HG03097 (cell line): Measurements from ENCODE around the gene OR10R2.
"Not testable (repeated sequence)": the region's sequence is repeated elsewhere in the genome, so short reads cannot be mapped to it uniquely, and the experiment has no call there.

ENCODE experiments used
- ATAC-seq: cut with Tn5 transposase; IDR thresholded peaks from one replicate; pipeline ENCODE4 v1.9.1; 2021; ENCODE audit not compliant: unreplicated experiment, low FRiP score

Gene OR10R2, protein sequence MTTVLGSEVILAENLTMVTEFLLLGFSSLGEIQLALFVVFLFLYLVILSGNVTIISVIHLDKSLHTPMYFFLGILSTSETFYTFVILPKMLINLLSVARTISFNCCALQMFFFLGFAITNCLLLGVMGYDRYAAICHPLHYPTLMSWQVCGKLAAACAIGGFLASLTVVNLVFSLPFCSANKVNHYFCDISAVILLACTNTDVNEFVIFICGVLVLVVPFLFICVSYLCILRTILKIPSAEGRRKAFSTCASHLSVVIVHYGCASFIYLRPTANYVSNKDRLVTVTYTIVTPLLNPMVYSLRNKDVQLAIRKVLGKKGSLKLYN

DNA sequence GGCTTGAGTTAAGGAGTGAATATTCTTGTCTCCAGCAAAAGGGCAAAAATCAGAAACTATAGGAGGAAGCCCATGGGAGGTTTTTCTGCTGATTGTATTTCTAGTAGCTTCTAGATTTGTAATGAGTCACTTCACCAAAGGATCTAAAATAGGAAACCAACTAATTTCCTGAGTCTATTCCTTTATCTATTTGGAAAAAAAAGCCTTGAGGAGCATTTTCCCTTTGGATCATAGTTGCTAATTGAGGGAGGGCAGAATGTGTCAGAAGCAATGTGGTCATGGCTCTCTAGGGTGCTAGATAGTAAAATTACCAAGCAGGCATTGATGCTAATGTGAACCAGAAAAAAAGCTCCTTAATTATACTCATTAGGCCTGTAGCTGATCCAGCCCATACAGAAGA is at the start of gene OR10R2:
OR10R2 (plus strand) TSS at position 301 of the 400 bp plus-strand sequence. CDS start 106 bp downstream, outside the sequence.
- no peak for ATAC-seq

DNA sequence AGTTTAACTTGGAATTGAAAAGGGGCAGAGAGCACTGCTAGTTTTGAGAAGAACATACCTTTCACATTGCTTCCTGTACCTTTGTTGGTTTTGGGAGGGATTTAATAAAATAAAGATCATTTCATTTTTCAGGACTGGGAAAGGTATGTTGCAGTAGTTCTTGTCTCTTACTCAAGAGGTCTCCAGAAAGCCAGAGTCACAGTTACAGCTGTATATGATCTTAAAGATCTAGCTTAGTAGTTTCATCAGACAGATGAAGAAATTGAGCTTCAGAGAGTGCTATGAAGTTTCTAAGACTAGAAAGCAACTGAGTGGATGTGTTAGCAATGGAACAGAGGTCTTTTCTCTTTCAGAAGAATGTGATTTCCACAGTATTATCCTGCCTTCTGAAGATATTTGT is 47.0 kb upstream of the OR10R2 start:
- ATAC-seq: no peak

DNA sequence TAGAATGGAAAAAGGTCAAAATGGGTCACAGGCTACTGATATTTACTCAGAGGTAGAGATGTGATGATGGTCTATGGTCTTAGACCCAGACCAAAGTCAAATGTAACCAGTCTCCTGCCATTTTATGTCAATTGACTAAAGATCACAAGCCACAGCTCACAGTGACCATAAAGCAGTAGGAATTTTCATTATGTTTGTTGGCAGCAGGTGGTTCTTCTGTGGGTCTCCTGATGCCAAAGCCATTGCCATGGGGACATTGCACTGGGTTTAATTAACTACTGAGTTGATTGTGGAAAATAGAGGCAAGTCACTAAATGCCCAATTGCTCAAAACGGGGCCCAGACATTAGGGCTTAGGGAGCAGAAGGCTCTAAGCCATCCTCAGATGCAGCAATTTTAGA is 45.9 kb upstream of the OR10R2 start, which contains the start of gene OR10K2:
OR10K2 (minus strand) TSS at position 101 of the 400 bp plus-strand sequence. CDS start 5,371 bp downstream, outside the sequence.
- no peak for ATAC-seq

DNA sequence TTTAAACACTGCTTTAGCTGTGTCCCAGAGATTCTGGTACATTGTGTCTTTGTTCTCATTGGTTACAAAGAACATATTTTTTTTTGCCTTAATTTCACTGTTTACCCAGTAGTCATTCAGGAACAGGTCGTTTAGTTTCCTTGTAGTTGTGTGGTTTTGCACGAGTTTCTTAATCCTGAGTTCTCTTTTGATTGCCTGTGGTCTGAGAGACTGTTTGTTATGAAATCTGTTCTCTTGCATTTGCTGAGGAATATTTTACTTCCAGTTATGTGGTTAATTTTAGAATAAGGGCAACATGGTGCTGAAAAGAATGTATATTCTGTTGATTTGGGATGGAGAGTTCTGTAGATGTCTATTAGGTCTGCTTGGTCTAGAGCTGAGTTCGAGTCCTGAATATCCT is 41.9 kb upstream of the OR10R2 start:
- ATAC-seq: not testable (repeated sequence)

DNA sequence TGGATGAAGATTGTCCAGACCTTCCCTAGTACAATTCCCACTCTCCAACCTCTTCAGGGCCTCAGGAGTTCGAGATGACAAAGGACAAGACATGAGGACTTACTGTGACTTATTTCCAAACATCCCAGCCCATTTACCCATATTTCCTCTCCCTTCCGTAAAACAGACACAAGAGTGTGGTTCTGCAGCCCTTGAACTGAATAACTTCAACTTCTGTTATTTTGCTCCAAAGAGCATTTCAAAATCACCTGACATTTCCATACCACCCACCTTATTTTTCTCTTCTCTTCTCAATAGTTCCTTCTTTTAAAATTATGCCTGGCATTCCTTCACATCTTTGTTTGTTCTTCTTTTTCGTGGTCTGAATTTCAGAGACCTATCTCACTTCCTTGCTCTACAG is 37.3 kb upstream of the OR10R2 start:
- no peak for ATAC-seq

DNA sequence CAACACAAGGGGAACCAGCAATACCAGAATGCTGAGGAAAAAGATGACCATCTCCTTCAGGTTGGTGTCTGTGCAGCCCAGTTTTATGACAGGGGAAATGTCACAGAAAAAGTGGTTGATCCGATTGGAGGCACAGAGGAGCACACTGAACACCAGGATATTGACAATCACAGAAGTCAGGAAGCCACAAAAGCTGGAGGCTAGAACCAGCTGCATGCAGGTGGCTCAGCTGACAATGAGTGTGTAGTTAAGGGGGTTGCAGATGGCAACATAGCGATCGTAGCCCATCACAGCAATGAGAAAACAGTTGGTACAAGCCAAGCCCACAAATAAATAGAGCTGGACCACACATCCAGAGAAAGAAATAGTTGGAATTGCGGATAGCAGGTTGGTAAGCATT is 26.6 kb upstream of the OR10R2 start:
- ATAC-seq: no peak

DNA sequence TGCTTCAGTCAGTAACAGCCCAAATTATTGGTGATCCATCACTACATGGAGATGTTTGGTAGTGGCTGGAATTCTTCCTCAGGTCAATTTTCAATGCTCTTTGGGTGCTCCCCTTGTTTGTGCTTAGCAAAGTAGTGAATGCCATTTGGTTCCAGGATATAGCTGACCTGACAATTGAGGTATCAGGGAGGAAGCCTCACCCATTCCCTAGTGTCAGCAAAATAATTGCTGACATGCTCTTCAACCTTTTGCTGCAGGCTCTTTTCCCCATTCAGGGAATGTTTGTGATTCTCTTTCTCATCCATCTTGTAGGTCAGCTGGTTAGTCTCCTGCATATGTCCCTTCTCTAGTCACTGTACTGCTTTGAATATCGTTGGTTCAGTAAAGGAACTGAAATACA is 17.5 kb upstream of the OR10R2 start:
- ATAC-seq: no peak

DNA sequence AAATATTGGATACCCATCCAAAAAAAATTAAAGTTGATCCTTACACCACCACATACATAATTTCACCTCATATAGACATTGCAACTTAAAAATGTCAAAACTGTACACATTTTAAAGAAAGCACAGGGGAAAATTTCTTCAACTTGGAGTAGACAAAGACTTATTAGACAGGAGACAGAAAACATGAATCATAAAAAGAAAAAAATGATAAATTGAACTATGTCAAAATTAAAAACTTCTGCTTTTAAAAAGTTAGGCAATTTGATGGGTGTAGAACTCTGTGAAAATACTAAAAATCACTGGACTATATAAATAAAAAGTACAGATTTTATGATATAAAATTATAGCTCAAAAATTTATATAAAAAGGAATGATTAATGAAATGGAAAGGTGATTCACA is 14.8 kb upstream of the OR10R2 start:
- no peak for ATAC-seq

DNA sequence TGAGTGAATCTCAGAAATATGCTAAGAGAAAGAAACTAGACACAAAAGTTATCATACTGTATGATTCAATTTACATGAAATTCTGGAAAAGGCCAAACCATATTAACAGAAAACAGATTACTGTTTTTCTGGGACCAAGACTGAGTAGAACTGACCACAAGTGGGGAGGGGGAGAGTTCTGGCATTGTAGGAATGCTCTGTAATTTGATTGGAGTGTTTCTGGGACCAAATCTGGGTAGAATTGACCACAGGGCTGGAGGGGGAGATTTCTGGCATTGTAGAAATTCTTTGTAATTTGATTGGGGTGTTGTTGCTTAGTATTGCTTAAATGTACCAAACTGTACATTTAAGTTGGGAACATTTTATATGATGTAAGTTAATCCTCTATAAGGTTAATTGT is 13.8 kb upstream of the OR10R2 start:
- ATAC-seq: no peak

DNA sequence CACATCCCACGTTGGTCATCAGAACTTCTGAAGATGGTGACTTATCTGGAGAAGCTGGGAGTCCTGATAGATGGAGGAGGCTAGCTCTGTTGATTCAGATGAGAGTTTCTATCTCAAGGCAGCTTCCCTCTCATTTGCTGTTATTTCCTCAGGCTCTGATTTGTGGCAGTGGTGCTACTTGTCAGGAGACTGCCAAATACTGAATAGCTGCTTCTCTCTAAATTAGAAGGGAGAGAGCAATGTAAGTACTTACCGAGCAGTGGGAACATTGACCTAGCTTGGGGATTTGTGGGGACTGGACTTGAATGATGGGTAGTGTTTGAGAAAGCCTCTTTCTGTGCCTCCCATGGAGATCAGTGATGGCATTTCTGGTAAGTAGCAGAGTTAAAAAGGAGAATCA is 10.5 kb upstream of the OR10R2 start, which contains the start of gene OR10K1:
OR10K1 (plus strand) TSS at position 301 of the 400 bp plus-strand sequence. CDS start 3,728 bp downstream, outside the sequence.
- no peak for ATAC-seq

DNA sequence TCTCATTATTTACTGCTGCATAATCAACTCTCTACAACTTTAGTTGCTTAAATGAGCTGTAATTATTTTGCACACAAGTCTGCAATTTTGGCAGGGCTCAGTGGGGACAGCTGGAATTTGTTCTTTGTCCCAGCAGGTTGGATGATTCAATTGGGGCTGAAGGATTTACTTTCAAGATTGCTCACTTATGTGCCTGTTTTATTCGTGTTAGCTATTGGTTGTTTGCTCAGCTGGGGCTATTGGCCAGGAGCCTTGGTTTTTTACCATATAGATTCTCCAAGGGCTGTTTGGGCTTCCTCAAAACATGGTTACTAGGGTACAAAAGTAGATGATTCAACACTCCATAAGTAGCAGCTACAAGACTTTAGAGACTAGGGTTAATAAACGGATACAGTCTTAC is 13.4 kb downstream of the OR10R2 start:
- ATAC-seq: no peak

DNA sequence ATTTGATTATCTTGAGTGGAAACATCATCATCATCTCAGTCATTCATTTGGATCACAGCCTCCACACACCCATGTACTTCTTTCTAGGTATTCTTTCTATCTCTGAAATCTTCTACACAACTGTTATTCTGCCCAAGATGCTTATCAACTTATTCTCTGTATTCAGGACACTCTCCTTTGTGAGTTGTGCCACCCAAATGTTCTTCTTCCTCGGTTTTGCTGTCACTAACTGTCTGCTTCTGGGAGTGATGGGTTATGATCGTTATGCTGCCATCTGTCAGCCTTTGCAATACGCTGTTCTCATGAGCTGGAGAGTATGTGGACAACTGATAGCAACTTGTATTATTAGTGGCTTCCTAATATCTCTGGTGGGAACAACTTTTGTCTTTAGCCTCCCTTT is 19.3 kb downstream of the OR10R2 start:
- no peak for ATAC-seq

DNA sequence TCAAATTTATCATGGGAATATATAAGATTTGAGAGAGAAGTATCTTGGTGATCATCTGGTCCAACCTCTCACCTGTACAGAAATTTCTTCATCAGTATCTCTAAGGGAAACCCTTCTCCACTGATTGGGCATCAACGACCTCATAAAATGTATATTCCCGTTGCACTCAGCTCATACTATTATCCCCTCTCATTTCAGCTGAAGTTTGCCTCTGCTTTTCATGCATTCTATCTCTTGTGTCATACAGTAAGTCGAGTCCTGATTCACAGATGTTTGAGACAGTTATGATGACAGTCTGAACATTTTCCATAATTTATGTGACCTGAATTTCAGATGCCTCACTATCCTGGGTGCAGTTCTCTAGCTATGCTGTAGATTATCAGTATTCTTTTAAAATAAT is 21.0 kb downstream of the OR10R2 start:
- ATAC-seq: no peak

DNA sequence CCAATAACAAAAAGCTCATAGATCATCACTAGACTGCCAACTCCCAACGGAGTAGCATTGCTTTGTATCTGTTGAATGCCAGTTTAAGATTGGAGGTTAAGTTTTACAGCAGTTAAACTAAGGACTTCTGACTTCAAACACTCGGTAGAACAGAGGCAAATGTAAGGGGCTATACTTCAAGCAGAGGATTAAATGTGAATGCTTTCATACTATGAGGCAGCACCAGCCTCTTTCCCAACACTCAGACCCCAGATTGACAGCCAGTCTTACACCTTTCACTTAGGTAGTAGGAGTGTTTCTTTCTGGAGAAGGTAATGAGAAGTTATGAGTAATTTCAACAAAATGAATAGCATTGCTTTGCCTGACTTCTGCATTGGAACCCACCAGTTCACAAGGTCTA is 22.8 kb downstream of the OR10R2 start:
- ATAC-seq: no peak

DNA sequence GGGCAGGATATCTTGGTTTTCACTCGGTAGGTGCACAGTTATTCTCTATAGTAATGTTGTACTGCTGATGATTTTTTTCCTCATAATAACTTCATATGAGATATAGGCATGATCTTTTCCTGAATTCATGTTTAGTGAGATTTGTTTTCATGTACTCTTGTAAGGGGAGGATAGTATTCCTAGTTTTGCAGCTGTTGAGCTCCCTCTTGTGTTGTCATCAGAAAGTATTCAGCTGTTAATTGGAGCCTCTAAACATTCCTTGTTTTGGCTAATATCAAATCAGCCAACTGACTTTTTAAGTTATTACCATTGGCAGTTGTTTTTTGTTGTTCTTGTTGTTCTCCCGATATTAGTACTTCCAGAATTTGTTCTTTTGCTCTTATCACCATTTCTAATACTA is 24.4 kb downstream of the OR10R2 start:
- ATAC-seq: no peak

DNA sequence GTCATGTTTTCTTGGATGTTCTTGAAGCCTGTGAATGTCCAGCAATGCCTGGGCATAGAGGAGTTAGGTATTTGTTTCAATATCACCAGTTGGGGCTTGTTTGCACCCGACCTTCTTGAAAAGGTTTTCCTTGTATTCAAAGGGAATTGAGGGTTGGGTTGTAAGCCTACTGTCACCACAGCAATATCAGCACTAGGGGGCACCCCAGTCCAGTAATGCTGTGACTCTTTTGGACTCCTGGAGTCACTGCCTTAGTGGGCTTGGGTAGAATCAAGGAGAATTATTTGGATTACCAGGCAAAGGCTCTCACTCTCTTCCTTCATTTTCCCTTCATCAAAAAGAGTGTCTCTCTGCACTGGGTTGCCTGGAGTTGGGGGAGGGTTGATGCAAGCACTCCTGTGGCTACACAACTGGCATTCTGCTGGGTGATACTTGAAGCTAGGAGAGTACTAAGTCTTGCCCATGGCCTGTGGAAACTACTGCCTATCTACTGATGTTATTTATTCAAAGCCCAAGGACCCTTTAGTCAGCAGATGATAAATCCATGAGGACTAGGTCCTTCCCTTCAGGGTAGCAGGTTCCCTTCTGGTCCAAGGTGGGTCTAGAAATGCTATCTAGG is 34.5 kb downstream of the OR10R2 start:
- ATAC-seq: no peak

DNA sequence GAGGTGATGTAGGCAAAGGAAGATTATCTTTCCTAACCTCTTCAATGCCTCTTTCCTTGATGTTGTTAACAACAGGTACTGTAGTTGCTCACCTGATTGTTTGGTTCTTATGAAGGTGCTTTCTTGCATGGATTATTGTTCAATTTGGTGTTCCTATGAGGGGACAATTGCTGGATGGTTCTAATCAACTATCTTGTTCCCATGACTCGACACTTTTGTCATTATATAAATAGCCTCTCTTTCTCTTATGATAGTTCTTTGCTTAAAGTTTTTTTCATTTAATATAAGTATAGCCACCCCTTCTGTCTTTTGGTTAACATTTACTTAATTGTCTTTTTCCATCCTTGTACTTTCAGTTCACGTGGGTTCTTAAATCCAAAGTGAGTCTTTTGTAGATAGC is 35.5 kb downstream of the OR10R2 start:
- no peak for ATAC-seq

DNA sequence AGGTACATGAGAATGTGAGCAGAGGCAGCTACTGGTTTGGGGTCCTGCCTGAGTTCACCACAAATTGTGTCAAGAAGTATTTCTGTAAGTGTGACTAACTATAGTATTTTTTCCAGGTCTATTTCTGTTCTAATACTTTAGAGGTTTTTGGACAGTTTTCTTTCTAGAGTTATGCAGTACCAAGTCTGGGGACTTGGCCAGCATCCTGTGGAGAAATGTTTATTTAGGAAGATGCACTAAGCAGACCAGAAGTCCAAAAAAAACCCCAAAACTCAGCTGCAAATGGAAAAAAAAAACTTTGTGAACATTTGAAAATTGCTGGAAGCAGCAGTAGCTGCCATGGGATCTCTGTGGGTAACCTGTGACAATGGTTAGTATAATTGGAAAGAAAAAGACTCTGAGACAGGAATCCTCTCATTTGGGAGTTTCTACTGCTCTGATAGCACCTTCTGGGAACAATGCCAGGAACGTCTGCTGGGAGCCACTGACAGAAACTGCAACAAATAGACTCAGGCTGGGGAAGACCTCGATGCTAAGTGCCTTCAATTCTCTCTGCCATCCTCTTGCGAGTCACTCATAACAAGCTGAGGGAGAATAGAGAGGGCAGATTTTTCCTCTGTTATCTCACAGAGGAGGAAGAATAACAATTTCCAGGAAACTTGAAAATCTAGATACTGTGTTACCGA is 37.6 kb downstream of the OR10R2 start:
- ATAC-seq: no peak

DNA sequence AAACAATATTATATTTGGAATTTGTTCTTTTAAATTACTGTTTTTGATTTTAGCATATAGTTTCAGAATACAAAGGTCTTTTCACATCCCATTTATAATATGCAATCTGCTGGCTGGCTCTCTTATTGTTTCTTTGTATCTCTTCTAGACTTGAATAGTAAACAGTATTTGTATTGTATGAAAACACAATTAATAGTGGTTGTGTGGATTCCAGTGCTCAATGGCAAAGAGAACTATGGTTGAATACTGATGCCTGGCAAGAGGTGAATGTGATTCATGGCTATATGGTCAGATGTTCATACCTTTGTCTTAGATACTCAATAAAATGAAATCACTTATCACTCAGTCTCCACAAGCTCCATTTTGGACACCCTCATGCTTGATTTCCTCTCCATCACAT is 44.9 kb downstream of the OR10R2 start:
- ATAC-seq: no peak

DNA sequence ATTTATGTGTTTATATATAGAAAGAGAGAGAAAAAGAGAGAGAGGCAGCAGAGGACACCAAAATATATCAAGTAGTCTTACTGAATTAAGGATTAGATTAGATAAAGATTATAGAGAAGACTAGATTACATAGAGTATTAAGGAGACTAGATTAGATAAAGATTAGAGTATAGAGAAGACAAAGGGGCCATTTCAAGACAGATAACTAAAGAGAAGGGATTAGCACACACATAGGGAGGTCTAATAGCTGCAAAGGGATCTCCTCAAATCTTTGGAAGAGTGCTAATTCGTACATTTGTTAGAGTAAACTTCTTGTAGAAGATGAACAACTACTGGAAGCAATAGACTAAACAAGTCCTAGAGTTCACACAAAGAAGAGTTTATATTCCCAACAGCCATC is 48.0 kb downstream of the OR10R2 start:
- ATAC-seq: no peak

DNA sequence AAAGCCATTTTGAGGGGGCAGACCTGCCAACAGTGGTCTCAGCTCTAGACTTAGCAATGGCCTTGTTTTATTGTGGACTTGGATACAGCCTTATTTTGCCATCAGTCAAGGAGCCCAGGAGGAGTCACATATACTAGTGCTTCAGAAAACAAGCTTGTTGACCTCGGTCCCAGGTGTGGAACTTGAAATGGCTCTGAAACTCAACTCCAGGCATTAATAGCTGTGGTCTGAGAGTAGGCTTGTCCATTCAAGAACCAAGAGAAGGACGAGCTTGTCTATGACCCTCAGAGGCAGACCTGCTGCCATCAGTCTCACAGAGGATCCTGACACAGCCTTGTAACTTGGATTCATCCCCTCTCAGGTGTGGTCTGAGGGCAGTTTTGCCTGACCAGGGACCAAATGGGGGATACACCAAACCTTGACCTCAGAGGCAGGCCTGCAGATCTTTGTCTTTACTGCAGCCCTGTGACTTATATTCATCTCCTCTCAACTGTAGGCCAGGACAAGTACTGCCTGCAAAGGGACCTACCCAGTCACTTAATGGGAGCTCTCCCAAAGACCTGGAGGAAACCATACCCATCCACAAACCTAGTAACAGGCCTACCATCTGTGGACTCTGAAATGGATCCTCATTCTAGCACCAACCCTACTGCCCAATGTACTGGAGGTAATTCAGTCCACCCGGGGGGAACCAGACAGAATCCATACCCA is 49.1 kb downstream of the OR10R2 start:
- ATAC-seq: no peak
